DOHH2 (cell line): ENCODE results near the gene FAM83E.
"Not testable (repeated sequence)": the region's sequence is repeated elsewhere in the genome, so short reads cannot be mapped to it uniquely, and the experiment has no call there.

Source experiments
- H3F3A ChIP-seq: fragments of 200-600 bp; sonication (generic), shearing (Covaris generic); 2 replicates; pipeline ENCODE4 v1.6.0; 2016; ENCODE audit warnings: antibody characterized with exemption, mild to moderate bottlenecking; ENCODE audit not compliant: control insufficient read depth, insufficient read depth
- H3K27ac ChIP-seq: fragments of 200-600 bp; sonication (generic); 2 replicates; pipeline ENCODE4 v1.5.1; 2014; ENCODE audit warnings: low read depth, mild to moderate bottlenecking, low read length, moderate library complexity
- H3K27me3 ChIP-seq: fragments of 200-600 bp; sonication (generic); 2 replicates; pipeline ENCODE4 v1.6.1; 2014; ENCODE audit warnings: mild to moderate bottlenecking, low read length, mixed read lengths; ENCODE audit not compliant: control insufficient read depth
- H3K36me3 ChIP-seq: fragments of 200-600 bp; sonication (generic); 2 replicates; pipeline ENCODE4 v1.6.1; 2014; ENCODE audit warnings: mild to moderate bottlenecking, low read length, moderate library complexity, mixed read lengths; ENCODE audit not compliant: control insufficient read depth
- H3K4me1 ChIP-seq: fragments of 200-600 bp; sonication (generic); 2 replicates; pipeline ENCODE4 v1.6.1; 2014; ENCODE audit warnings: mild to moderate bottlenecking, low read length, mixed read lengths; ENCODE audit not compliant: control insufficient read depth
- H3K4me2 ChIP-seq: fragments of 200-600 bp; sonication (generic); 2 replicates; pipeline ENCODE4 v1.6.0; 2014; ENCODE audit warnings: mild to moderate bottlenecking, low read length, moderate library complexity
- H3K4me3 ChIP-seq: fragments of 200-600 bp; sonication (generic); 2 replicates; pipeline ENCODE4 v1.5.1; 2014; ENCODE audit warnings: mild to moderate bottlenecking, low read length, mixed read lengths
- H3K79me2 ChIP-seq: fragments of 200-600 bp; sonication (generic); 2 replicates; pipeline ENCODE4 v1.6.1; 2014; ENCODE audit warnings: mild to moderate bottlenecking, low read length, mixed read lengths; ENCODE audit not compliant: control insufficient read depth
- H3K9me2 ChIP-seq: fragments of 200-600 bp; sonication (generic); replicated peaks from 2 replicates; pipeline ENCODE4 v1.6.1; 2014; ENCODE audit warnings: mild to moderate bottlenecking, low read length, mixed read lengths; ENCODE audit not compliant: control insufficient read depth
- H3K9me3 ChIP-seq: fragments of 200-600 bp; sonication (generic); 2 replicates; pipeline ENCODE4 v1.6.1; 2014; ENCODE audit warnings: antibody characterized with exemption, low read length, mixed read lengths; ENCODE audit not compliant: control insufficient read depth, insufficient read depth
- H4K20me1 ChIP-seq: fragments of 200-600 bp; sonication (generic); 2 replicates; pipeline ENCODE4 v1.6.0; 2014; ENCODE audit warnings: low read depth, mild to moderate bottlenecking, antibody characterized with exemption, low read length, moderate library complexity; ENCODE audit not compliant: control insufficient read depth, insufficient read depth
- EZH2phosphoT487 ChIP-seq: fragments of 200-600 bp; sonication (generic); IDR thresholded peaks from 2 replicates; pipeline ENCODE4 v1.6.1; 2017; ENCODE audit warnings: borderline replicate concordance, mild to moderate bottlenecking, antibody characterized with exemption, low read length, moderate library complexity, mixed read lengths
- TF ChIP-seq, protein P1 (sequence below): fragments of 200-600 bp; sonication (generic); IDR thresholded peaks from one replicate; pipeline ENCODE4 v1.5.1; 2014; ENCODE audit warnings: antibody characterized with exemption, mild to moderate bottlenecking, low read depth, low read length; ENCODE audit not compliant: poor library complexity, severe bottlenecking

FAM83E gene

DNA sequence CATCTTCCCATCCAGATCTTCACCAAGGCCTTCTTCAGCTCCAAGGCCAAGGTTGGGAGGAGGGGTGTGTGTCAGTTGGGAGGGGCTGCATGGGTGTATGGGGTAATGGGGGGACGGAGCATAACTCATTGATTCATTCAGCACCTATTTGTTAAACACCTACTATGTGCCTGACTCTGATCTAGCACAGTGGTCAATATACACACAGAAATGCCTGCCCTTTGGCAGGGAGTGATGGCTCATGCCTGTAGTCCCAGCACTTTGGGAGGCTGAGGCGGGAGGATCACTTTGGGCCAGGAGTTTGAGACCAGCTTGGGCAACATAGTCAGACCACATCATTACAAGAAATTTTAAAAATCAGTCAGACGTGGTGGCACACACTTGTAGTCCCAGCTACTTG, 27.5 kb downstream of the FAM83E start:
- no peak overlapping the region for H3K4me2 ChIP-seq
- TF ChIP-seq, protein P1, sequence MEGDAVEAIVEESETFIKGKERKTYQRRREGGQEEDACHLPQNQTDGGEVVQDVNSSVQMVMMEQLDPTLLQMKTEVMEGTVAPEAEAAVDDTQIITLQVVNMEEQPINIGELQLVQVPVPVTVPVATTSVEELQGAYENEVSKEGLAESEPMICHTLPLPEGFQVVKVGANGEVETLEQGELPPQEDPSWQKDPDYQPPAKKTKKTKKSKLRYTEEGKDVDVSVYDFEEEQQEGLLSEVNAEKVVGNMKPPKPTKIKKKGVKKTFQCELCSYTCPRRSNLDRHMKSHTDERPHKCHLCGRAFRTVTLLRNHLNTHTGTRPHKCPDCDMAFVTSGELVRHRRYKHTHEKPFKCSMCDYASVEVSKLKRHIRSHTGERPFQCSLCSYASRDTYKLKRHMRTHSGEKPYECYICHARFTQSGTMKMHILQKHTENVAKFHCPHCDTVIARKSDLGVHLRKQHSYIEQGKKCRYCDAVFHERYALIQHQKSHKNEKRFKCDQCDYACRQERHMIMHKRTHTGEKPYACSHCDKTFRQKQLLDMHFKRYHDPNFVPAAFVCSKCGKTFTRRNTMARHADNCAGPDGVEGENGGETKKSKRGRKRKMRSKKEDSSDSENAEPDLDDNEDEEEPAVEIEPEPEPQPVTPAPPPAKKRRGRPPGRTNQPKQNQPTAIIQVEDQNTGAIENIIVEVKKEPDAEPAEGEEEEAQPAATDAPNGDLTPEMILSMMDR = no peak
- TF ChIP-seq EZH2phosphoT487 = no peak
- no peaks in the 10 kb centered on the region for H3F3A ChIP-seq
- no peaks in the 10 kb centered on the region for H3K79me2 ChIP-seq
- no peak overlapping the region for H3K4me3 ChIP-seq
- H3K27ac ChIP-seq = no peak overlapping the region
- no peaks in the 10 kb centered on the region for H3K27me3 ChIP-seq
- peaks cover 10% of the 10 kb centered on the region for H3K4me1 ChIP-seq
- H3K9me2 ChIP-seq = no peaks in the 10 kb centered on the region
- H4K20me1 ChIP-seq = no peaks in the 10 kb centered on the region
- H3K9me3 ChIP-seq = no peaks in the 10 kb centered on the region
- no peaks in the 10 kb centered on the region for H3K36me3 ChIP-seq

- no peaks in the 10 kb centered on the region for H3K9me2 ChIP-seq
- H3K4me3 ChIP-seq = no peak overlapping the region
- H3K27ac ChIP-seq = no peak overlapping the region
- H3K27me3 ChIP-seq = no peaks in the 10 kb centered on the region
- no peaks in the 10 kb centered on the region for H3K9me3 ChIP-seq
- no peaks in the 10 kb centered on the region for H3K79me2 ChIP-seq
- H4K20me1 ChIP-seq = no peaks in the 10 kb centered on the region
- no peaks in the 10 kb centered on the region for H3F3A ChIP-seq
- no peaks in the 10 kb centered on the region for H3K36me3 ChIP-seq
- H3K4me2 ChIP-seq = no peak overlapping the region
- TF ChIP-seq EZH2phosphoT487 = no peak
- TF ChIP-seq, protein P1 = no peak
- H3K4me1 ChIP-seq = peaks cover 5% of the 10 kb centered on the region
Observed at GRCh38 chr19:48582168-48582567, 32.7 kb downstream of the FAM83E start.

DNA sequence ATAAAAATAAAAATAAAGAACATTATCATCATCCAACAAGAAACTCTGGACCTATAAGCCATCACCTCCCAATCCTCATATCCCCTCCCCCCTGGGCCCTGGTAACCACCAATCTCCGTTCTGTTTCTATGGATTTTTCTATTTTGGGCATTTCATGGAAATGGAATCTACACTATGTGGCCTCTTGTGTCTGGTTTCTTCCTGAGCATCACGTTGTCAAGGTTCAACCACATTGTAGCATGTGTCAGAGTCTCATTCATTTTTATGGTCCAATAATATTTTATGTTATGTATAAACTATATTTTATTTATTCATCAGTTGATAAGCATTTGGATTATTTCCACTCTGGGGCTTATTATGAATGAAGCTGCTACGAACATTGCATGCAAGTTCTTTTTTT, 36.0 kb downstream of the FAM83E start:
- Histone ChIP-seq H3K4me2 (no peak overlapping the region), H3K4me1 (peaks cover 7% of the 10 kb centered on the region), H3K4me3 (no peak overlapping the region), H3K9me3 (no peaks in the 10 kb centered on the region), H3K27me3 (no peaks in the 10 kb centered on the region), H3K79me2 (no peaks in the 10 kb centered on the region), H3K9me2 (no peaks in the 10 kb centered on the region), H3F3A (no peaks in the 10 kb centered on the region), H3K36me3 (no peaks in the 10 kb centered on the region), H3K27ac (no peak overlapping the region), H4K20me1 (no peaks in the 10 kb centered on the region)
- TF ChIP-seq, protein P1 = no peak
- TF ChIP-seq EZH2phosphoT487 = no peak

- not testable (repeated sequence) for H3K4me3 ChIP-seq, H3K4me1 ChIP-seq
Observed at GRCh38 chr19:48577908-48578307, 37.0 kb downstream of the FAM83E start.

More at GRCh38 chr19:48577908-48578307, 37.0 kb downstream of the FAM83E start:
- H3K27ac ChIP-seq, H3K4me2 ChIP-seq, H3K9me3 ChIP-seq, H3K27me3 ChIP-seq, H3F3A ChIP-seq, H3K36me3 ChIP-seq, H4K20me1 ChIP-seq, H3K79me2 ChIP-seq, H3K9me2 ChIP-seq: not testable (repeated sequence)
